Effector CD4-positive, alpha-beta T cell (primary cell): ENCODE data around the gene CXCL9.
"Not testable (repeated sequence)": the region's sequence is repeated elsewhere in the genome, so short reads cannot be mapped to it uniquely, and the experiment has no call there.

ENCODE experiments used
- DNase-seq: peaks from one replicate; pipeline ENCODE4 v3.0.0-alpha.2; 2020

CXCL9 gene

DNA sequence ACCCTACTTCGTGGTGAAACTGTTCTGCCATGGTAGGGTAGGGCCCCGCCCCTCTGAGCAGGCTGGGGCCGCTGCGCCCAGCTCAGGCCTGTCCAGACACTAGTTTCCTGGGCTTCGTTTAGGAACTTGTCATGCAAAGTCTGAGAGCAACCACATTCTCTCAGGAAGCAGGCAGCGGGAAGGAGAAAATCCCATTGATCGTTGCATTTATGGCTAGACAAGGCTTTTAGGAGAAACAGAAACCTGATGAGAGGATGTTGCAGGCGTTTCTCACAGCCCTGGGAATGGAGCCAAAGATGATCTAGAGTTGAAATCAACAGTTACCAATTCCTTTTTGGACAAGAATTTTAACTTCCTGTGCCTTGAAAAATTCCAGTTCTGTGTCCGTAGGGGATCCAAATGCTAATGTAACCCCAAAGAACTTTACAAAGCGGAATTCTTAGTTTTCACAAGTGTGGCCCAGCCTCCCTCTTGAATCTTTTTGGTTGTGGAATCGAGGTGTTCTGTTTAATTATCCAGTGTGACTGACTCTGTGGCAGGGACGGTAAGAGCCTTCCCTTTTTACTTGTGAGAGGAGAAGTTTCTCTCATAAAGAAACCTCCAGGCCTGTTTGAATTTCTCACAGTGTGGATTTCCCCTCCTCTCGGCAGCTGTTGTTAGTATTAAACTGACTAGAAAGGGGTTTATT is 4.5 kb upstream of the CXCL9 start:
- DNase-seq = no peak

- no peak for DNase-seq
Observed at GRCh38 chr4:76011018-76011670, 3.8 kb upstream of the CXCL9 start.

GRCh38 chr4:76010576-76010975 is 3.3 kb upstream of the CXCL9 start:
- no peak for DNase-seq

GRCh38 chr4:76009311-76009710 is 2.0 kb upstream of the CXCL9 start:
- DNase-seq = no peak

- DNase-seq = no peak
Observed at GRCh38 chr4:76003620-76004019, 3.7 kb downstream of the CXCL9 start.

DNA sequence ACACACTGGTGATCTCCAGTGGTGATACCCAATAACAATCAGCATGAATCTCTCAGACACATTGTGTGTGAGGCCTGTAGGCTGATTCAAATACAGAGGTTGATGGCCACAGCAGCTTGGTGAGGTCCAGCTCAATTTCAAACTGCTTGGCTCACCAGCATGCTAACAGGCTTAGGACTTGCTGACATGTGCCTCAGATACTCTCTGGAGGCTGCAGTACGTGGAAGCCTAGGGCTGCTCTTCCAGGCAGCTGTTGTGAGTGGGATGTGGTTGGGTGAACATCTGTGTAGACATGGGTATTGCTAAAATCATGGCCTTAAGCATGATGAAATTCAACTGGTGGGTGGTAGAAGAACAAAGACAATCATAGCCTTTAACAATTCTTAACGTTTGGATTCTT is 4.3 kb downstream of the CXCL9 start:
- no peak for DNase-seq

DNA sequence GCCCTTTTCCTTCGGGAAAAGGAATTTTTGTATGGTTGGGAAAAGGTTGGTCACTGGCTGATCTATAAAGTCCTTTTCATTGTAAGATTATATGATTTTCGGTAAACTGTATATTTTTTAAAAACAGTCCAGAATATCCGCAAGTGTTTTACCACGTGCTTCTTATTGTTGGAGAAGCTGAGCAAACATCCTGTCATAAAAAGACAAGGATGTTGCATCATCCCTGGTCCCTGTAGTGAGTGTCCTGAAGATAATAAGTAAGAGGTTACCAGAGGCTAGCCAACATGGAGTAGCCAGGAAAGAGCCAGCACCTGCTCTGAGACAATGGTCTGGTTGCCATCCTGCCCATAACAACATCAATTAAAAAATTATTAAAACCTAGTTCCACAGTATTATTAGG is 5.1 kb downstream of the CXCL9 start:
- no peak for DNase-seq

DNA sequence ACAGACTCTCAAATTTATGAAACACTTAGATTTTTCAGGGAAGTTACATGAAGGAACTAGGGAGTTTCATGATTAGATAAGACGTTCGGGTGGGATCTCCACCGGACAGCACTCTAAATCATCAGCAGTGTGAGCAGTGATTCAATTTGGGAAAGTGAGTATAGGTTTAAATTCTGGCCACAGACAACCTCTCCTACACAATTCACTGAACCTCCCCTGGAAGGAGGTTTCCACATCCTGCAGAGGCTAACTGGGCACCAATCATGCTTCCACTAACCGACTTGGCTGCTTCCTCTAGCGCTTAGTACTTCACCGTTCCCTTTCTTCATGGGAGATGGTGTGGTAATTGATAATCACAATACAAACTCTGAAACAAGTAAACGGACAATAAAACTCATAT is 5.6 kb downstream of the CXCL9 start:
- DNase-seq = no peak

- no peak for DNase-seq
Observed at GRCh38 chr4:76000279-76000678, 7.0 kb downstream of the CXCL9 start.

- DNase-seq = not testable (repeated sequence)
Observed at GRCh38 chr4:75998525-75999147, 8.7 kb downstream of the CXCL9 start.

- no peak for DNase-seq
Observed at GRCh38 chr4:75997946-75998345, 9.4 kb downstream of the CXCL9 start.

GRCh38 chr4:75997081-75997480 is 10.2 kb downstream of the CXCL9 start:
- DNase-seq = no peak

DNA sequence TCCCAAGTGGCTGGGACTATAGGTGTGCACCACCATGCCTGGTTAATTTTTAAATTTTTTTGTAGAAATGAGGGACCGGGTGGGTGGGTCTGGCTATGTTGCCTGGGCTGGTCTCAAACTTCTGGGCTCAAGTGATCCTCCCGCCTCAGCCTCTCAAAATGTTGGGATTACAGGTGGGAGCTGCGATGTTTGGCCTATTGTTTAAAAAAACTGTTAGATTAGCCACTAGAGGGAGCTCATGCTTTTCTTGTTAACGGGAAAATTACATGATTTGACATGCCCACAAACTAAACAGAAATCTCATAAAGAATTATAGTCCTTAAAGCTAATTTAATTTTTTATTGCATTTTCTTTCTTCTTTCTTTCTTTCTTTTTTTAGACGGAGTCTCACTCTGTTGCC is 11.6 kb downstream of the CXCL9 start:
- DNase-seq = no peak

DNA sequence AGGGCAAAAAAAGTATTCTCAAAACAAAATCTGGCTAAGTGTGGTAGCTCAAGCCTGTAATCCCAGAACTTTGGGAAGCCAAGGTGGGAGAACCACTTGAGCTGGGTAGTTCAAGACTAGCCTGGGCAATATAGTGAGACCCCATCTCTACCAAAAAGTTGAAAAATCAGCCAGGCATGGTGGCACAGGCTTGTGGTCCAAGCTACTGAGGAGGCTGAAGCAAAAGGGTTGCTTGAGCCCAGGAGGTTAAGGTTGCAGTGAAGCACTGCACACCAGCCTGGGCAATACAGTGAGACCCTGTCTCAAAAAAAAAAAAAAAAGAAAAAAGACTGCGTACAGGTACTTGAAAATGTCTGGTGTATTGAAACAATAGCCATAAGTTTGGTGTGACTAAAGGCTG is 14.8 kb downstream of the CXCL9 start:
- no peak for DNase-seq

GRCh38 chr4:75989846-75990528 is 17.3 kb downstream of the CXCL9 start:
- no peak for DNase-seq

DNA sequence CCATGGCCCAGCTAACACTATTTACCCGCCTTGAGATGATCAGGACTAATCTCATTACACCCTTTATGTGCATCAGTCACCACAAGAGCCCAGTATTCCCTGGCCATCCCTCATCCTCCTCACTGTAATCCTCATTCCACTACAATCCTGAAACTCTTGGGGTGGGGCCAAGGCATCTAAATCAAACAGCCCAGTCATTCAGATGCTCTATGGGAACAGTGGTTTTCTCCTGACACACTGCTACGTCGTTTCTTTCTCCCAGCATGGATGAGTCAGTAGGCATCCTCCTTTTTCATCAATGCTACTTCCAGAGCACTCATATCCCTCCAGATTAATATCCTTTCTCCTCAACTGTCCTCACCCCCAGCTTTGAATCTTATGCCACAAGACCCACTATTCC is 22.2 kb downstream of the CXCL9 start:
- DNase-seq = no peak

- DNase-seq = no peak
Observed at GRCh38 chr4:75980576-75980975, 26.7 kb downstream of the CXCL9 start.

DNA sequence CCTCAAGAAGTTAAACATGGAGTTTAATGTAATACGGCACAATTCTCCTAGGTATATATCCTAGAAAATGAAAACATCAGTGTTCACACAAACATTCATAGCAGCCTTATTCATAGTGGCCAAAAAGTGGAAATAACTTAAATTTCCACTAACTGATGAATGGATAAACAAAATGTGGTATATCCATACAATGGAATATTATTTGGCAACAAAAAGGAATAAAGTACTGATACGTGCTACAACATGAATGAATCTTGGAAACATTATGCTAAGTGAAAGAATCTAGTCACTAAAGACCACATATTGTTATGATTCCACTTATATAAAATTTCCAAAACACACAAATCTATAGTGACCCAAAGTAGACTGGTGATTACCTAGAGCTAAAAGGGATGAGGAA is 31.1 kb downstream of the CXCL9 start:
- no peak for DNase-seq

DNA sequence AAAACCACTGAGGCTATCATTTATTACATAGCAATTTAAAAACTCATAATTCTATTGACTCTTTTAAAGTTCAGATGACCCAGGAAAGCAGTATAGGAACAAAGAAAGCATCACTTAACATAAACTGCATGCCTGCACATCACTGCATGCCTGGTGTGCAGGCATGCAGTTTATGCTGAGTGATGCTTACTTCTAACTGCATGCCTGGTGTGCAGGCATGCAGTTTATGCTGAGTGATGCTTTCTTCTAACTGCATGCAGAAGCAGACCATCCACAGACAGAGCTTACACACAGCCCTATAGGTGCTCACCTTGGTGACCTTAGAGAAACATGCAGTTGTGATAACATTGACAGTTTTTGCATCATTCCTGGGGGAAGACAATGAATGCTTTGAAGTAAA is 33.5 kb downstream of the CXCL9 start:
- DNase-seq = no peak

GRCh38 chr4:75968084-75968483 is 39.2 kb downstream of the CXCL9 start:
- DNase-seq = no peak

- no peak for DNase-seq
Observed at GRCh38 chr4:75963558-75963957, 43.8 kb downstream of the CXCL9 start.

GRCh38 chr4:75962072-75962471 is 45.2 kb downstream of the CXCL9 start:
- DNase-seq = not testable (repeated sequence)

DNA sequence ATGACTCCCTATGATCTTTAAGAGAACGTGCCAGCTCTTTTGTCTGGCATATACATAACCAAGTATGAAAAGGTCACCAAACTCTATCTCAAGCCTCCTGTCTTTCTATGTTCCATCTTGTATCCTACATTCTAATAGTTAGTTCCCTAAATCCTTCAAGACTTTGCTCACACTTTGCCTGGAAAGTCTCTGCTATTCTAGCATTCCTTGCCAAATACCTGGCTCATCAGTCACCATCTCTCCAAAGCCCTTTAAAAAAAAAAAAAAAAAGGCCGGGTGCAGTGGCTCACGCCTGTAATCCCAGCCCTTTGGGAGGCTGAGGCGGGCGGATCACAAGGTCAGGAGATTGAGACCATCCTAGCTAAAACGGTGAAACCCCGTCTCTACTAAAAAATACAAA is 48.8 kb downstream of the CXCL9 start:
- DNase-seq = not testable (repeated sequence)

- DNase-seq = not testable (repeated sequence)
Observed at GRCh38 chr4:75954811-75955210, 52.5 kb downstream of the CXCL9 start.
